ENCODE measurements around the gene OR2T35.
"Not testable (repeated sequence)": the region's sequence is repeated elsewhere in the genome, so short reads cannot be mapped to it uniquely, and the experiment has no call there.

Gene OR2T35

GRCh38 chr1:248642971-248643651, 2.0 kb downstream of the OR2T35 start:
- not testable (repeated sequence) for H3K9ac ChIP-seq (ENCODE audit: low read depth, low read length); H3K4me1 ChIP-seq (ENCODE audit: control insufficient read depth, insufficient read depth, low read length); H3K27me3 ChIP-seq (ENCODE audit: control insufficient read depth, insufficient read depth, low read length); H3K27ac ChIP-seq (ENCODE audit: low read depth, low read length); H3K9me3 ChIP-seq (ENCODE audit: control insufficient read depth, insufficient read depth, low read length); H3K36me3 ChIP-seq (ENCODE audit: control insufficient read depth, insufficient read depth, low read length); H3K4me3 ChIP-seq (ENCODE audit: low read depth, low read length)

DNA sequence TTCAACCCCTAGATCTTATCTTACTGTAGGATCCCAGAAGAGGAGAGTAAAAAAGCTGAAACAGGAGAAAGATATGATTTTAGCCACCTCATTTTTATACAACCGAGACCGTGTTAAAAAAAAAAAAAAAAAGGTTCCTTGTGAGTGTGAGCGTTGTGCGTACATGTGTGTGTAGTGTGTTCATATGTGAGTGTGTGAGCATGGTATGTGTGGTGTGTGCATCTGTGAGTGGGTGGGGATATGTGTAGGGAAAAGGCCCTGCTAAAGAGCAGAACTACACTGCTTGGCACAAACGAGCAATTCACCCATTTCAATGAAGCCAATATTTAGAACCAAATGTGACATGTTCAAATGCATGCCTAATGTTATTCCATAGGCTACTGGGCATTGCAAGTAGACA, 3.5 kb downstream of the OR2T35 start:
- not testable (repeated sequence) for H3K4me3 ChIP-seq (ENCODE audit: low read depth, low read length); H3K4me1 ChIP-seq (ENCODE audit: control insufficient read depth, insufficient read depth, low read length); H3K27me3 ChIP-seq (ENCODE audit: control insufficient read depth, insufficient read depth, low read length); H3K36me3 ChIP-seq (ENCODE audit: control insufficient read depth, insufficient read depth, low read length); H3K9ac ChIP-seq (ENCODE audit: low read depth, low read length); H3K9me3 ChIP-seq (ENCODE audit: control insufficient read depth, insufficient read depth, low read length); H3K27ac ChIP-seq (ENCODE audit: low read depth, low read length)

- H3K9ac ChIP-seq (ENCODE audit: low read depth, low read length); H3K4me3 ChIP-seq (ENCODE audit: low read depth, low read length); H3K27me3 ChIP-seq (ENCODE audit: control insufficient read depth, insufficient read depth, low read length); H3K36me3 ChIP-seq (ENCODE audit: control insufficient read depth, insufficient read depth, low read length); H3K27ac ChIP-seq (ENCODE audit: low read depth, low read length); H3K9me3 ChIP-seq (ENCODE audit: control insufficient read depth, insufficient read depth, low read length); H3K4me1 ChIP-seq (ENCODE audit: control insufficient read depth, insufficient read depth, low read length): not testable (repeated sequence)
Measured at GRCh38 chr1:248640906-248641305, 4.2 kb downstream of the OR2T35 start.

DNA sequence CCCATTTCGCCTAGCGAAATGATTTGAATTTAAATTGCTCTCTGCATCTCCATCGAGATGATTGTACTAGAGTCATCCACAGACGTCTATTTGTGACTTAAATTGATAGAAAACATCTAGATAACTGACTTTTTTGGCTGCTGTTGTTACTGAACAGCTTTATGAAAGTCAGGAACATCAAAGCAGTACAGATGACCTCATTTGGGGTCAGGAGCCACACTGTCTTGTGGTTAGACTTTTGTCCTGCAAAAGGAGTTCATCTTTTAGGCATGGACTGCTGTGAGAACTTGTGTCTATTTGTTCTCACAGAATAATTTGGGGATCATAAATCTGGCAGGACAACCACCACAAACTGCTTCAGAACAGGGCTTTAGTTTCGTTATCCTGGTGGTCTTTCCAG, 5.4 kb downstream of the OR2T35 start:
- not testable (repeated sequence) for H3K9ac ChIP-seq (ENCODE audit: low read depth, low read length); H3K4me1 ChIP-seq (ENCODE audit: control insufficient read depth, insufficient read depth, low read length); H3K27ac ChIP-seq (ENCODE audit: low read depth, low read length); H3K4me3 ChIP-seq (ENCODE audit: low read depth, low read length); H3K9me3 ChIP-seq (ENCODE audit: control insufficient read depth, insufficient read depth, low read length); H3K27me3 ChIP-seq (ENCODE audit: control insufficient read depth, insufficient read depth, low read length); H3K36me3 ChIP-seq (ENCODE audit: control insufficient read depth, insufficient read depth, low read length)

DNA sequence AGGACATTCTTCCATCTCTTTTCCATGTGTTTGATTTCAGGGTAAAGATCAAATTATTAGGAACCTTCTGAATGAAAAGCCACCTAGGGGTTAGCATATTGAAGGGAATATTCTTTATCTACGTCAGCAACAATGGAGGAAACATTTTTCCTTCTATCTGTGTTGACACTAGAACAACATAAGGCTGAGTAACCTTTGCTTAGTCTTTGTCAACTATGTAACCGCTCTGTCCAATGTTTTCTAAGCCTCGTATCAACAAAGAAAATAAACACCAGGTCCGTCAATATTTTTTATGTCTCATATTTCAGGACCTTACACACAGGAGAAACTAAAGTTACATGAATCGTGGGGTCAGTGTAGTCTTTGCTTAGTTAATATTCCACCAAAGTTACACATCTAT, 8.5 kb downstream of the OR2T35 start:
- H3K4me3 ChIP-seq (ENCODE audit: low read depth, low read length); H3K4me1 ChIP-seq (ENCODE audit: control insufficient read depth, insufficient read depth, low read length); H3K9me3 ChIP-seq (ENCODE audit: control insufficient read depth, insufficient read depth, low read length); H3K27ac ChIP-seq (ENCODE audit: low read depth, low read length); H3K27me3 ChIP-seq (ENCODE audit: control insufficient read depth, insufficient read depth, low read length); H3K9ac ChIP-seq (ENCODE audit: low read depth, low read length); H3K36me3 ChIP-seq (ENCODE audit: control insufficient read depth, insufficient read depth, low read length): not testable (repeated sequence)

DNA sequence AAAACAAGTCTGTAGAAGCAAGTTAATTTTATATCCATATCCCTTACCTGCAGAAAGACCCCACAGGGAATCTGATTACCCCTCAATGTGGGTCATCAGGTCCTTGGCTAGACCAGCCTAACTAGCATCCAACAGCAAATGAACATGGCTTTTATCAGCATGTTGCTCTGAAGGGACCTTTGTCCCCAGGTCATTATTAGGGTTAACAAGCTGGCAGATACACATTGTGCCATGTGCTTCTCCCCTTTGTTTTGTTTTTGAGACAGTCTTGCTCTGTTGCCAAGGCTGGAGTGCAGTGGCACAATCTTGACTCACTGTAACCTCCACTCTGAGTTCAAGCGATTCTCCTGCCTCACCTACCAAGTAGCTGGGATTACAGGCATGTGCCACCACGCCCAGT, 10.1 kb downstream of the OR2T35 start, which contains the start of gene OR2T11:
Gene OR2T11 (minus strand): TSS at position 101 of the 400 bp plus-strand sequence. CDS start 7,963 bp downstream, outside the sequence.
- H3K27me3 ChIP-seq (ENCODE audit: control insufficient read depth, insufficient read depth, low read length); H3K4me3 ChIP-seq (ENCODE audit: low read depth, low read length); H3K9ac ChIP-seq (ENCODE audit: low read depth, low read length); H3K4me1 ChIP-seq (ENCODE audit: control insufficient read depth, insufficient read depth, low read length); H3K36me3 ChIP-seq (ENCODE audit: control insufficient read depth, insufficient read depth, low read length); H3K27ac ChIP-seq (ENCODE audit: low read depth, low read length): not testable (repeated sequence)
- H3K9me3 ChIP-seq (ENCODE audit: control insufficient read depth, insufficient read depth, low read length): peaks cover 23% of the 10 kb centered on the region

GRCh38 chr1:248631354-248632008, 13.6 kb downstream of the OR2T35 start:
- Histone ChIP-seq H3K9me3 (ENCODE audit: control insufficient read depth, insufficient read depth, low read length) (peaks cover 58% of the 10 kb centered on the region), H3K9ac (ENCODE audit: low read depth, low read length) (no peak overlapping the region), H3K36me3 (ENCODE audit: control insufficient read depth, insufficient read depth, low read length) (no peaks in the 10 kb centered on the region), H3K27me3 (ENCODE audit: control insufficient read depth, insufficient read depth, low read length) (no peaks in the 10 kb centered on the region), H3K4me1 (ENCODE audit: control insufficient read depth, insufficient read depth, low read length) (no peaks in the 10 kb centered on the region), H3K27ac (ENCODE audit: low read depth, low read length) (no peak overlapping the region), H3K4me3 (ENCODE audit: low read depth, low read length) (no peak overlapping the region)

GRCh38 chr1:248630551-248630950, 14.5 kb downstream of the OR2T35 start:
- Histone ChIP-seq H3K4me1 (ENCODE audit: control insufficient read depth, insufficient read depth, low read length) (no peaks in the 10 kb centered on the region), H3K27me3 (ENCODE audit: control insufficient read depth, insufficient read depth, low read length) (no peaks in the 10 kb centered on the region), H3K36me3 (ENCODE audit: control insufficient read depth, insufficient read depth, low read length) (no peaks in the 10 kb centered on the region), H3K27ac (ENCODE audit: low read depth, low read length) (no peak overlapping the region), H3K9me3 (ENCODE audit: control insufficient read depth, insufficient read depth, low read length) (peaks cover 67% of the 10 kb centered on the region), H3K9ac (ENCODE audit: low read depth, low read length) (no peak overlapping the region), H3K4me3 (ENCODE audit: low read depth, low read length) (no peak overlapping the region)

- no peak overlapping the region for H3K9ac ChIP-seq (ENCODE audit: low read depth, low read length)
- H3K9me3 ChIP-seq (ENCODE audit: control insufficient read depth, insufficient read depth, low read length): peaks cover 88% of the 10 kb centered on the region
- no peak overlapping the region for H3K27ac ChIP-seq (ENCODE audit: low read depth, low read length)
- H3K4me1 ChIP-seq (ENCODE audit: control insufficient read depth, insufficient read depth, low read length): no peaks in the 10 kb centered on the region
- H3K4me3 ChIP-seq (ENCODE audit: low read depth, low read length): no peak overlapping the region
- H3K27me3 ChIP-seq (ENCODE audit: control insufficient read depth, insufficient read depth, low read length): no peaks in the 10 kb centered on the region
- H3K36me3 ChIP-seq (ENCODE audit: control insufficient read depth, insufficient read depth, low read length): no peaks in the 10 kb centered on the region
Measured at GRCh38 chr1:248627971-248628844, 16.9 kb downstream of the OR2T35 start.

- Histone ChIP-seq H3K36me3 (ENCODE audit: control insufficient read depth, insufficient read depth, low read length) (no peaks in the 10 kb centered on the region), H3K4me1 (ENCODE audit: control insufficient read depth, insufficient read depth, low read length) (no peaks in the 10 kb centered on the region), H3K27me3 (ENCODE audit: control insufficient read depth, insufficient read depth, low read length) (no peaks in the 10 kb centered on the region), H3K27ac (ENCODE audit: low read depth, low read length) (no peak overlapping the region), H3K4me3 (ENCODE audit: low read depth, low read length) (0 out of 2 replicates have a peak overlapping the region, but pooled peaks have one; percentile 21), H3K9ac (ENCODE audit: low read depth, low read length) (no peak overlapping the region), H3K9me3 (ENCODE audit: control insufficient read depth, insufficient read depth, low read length) (peaks cover 96% of the 10 kb centered on the region)
Measured at GRCh38 chr1:248625971-248626370, 19.1 kb downstream of the OR2T35 start.

DNA sequence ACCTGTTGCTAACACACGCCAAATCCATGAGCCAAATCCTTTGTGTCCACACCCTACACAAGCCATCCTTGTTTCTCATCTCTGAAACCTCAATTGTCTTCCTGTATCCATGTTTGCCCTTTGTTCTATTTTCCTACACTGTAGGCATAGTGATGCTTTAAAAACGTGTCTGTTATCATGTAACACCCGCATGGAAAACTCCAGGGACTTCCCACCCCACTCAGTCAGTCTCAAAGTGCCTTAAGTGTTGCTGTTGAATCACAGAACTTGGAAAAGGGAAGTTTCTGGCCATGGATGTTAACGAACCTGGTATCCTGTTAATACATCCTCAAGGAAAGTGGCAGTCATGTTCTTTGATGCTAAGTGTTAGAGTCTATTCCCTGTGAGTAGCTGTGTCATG, 19.9 kb downstream of the OR2T35 start:
- no peak overlapping the region for H3K9ac ChIP-seq (ENCODE audit: low read depth, low read length)
- H3K4me3 ChIP-seq (ENCODE audit: low read depth, low read length): no peak overlapping the region
- no peak overlapping the region for H3K27ac ChIP-seq (ENCODE audit: low read depth, low read length)
- no peaks in the 10 kb centered on the region for H3K27me3 ChIP-seq (ENCODE audit: control insufficient read depth, insufficient read depth, low read length)
- peaks cover 96% of the 10 kb centered on the region for H3K9me3 ChIP-seq (ENCODE audit: control insufficient read depth, insufficient read depth, low read length)
- H3K4me1 ChIP-seq (ENCODE audit: control insufficient read depth, insufficient read depth, low read length): no peaks in the 10 kb centered on the region
- no peaks in the 10 kb centered on the region for H3K36me3 ChIP-seq (ENCODE audit: control insufficient read depth, insufficient read depth, low read length)

Data from HUES48 (cell line).